Measurements from ENCODE around the gene CST4.

The CST4 gene

GRCh38 chr20:23670361-23670760 lies 18.5 kb downstream of the CST4 start:
- DNase-seq (ENCODE audit: low read depth) = no peak
- H3K4me3 ChIP-seq (ENCODE audit: low read length) = no peak overlapping the region
- TF ChIP-seq CTCF (IDR thresholded peaks at IDR 0.05; ENCODE audit: insufficient read depth, low read depth, low read length, missing control alignments) = no peak

GRCh38 chr20:23669866-23670265 lies 19.0 kb downstream of the CST4 start:
- no peak for DNase-seq (ENCODE audit: low read depth)
- no peak overlapping the region for H3K4me3 ChIP-seq (ENCODE audit: low read length)
- TF ChIP-seq CTCF (IDR thresholded peaks at IDR 0.05; ENCODE audit: insufficient read depth, low read depth, low read length, missing control alignments) = no peak

GRCh38 chr20:23669327-23669726 lies 19.5 kb downstream of the CST4 start:
- DNase-seq (ENCODE audit: low read depth) = no peak
- no peak for TF ChIP-seq CTCF (IDR thresholded peaks at IDR 0.05; ENCODE audit: insufficient read depth, low read depth, low read length, missing control alignments)
- no peak overlapping the region for H3K4me3 ChIP-seq (ENCODE audit: low read length)

- TF ChIP-seq CTCF (IDR thresholded peaks at IDR 0.05; ENCODE audit: insufficient read depth, low read depth, low read length, missing control alignments) = peak; percentile 82
- H3K4me3 ChIP-seq (ENCODE audit: low read length) = no peak overlapping the region
- peak; percentile 72 for DNase-seq (ENCODE audit: low read depth)
These were observed 20.3 kb downstream of the CST4 start for GRCh38 chr20:23668477-23668951.

GRCh38 chr20:23667666-23668065 lies 21.2 kb downstream of the CST4 start:
- H3K4me3 ChIP-seq (ENCODE audit: low read length) = no peak overlapping the region
- no peak for TF ChIP-seq CTCF (IDR thresholded peaks at IDR 0.05; ENCODE audit: insufficient read depth, low read depth, low read length, missing control alignments)
- no peak for DNase-seq (ENCODE audit: low read depth)

- TF ChIP-seq CTCF (IDR thresholded peaks at IDR 0.05; ENCODE audit: insufficient read depth, low read depth, low read length, missing control alignments) = no peak
These were observed 22.1 kb downstream of the CST4 start for GRCh38 chr20:23666698-23667097.

GRCh38 chr20:23666189-23666588 lies 22.6 kb downstream of the CST4 start:
- H3K4me3 ChIP-seq (ENCODE audit: low read length) = no peak overlapping the region
- TF ChIP-seq CTCF (IDR thresholded peaks at IDR 0.05; ENCODE audit: insufficient read depth, low read depth, low read length, missing control alignments) = peak; percentile 27
- no peak for DNase-seq (ENCODE audit: low read depth)

More at GRCh38 chr20:23666698-23667097, 22.1 kb downstream of the CST4 start:
- H3K4me3 ChIP-seq (ENCODE audit: low read length) = no peak overlapping the region
- no peak for DNase-seq (ENCODE audit: low read depth)

Data from epithelial cell of esophagus (primary cell).